ENCODE results near the gene TAL1. TPM values are rescaled to one million over a fixed set of nuclear protein-coding genes. Genes with fewer than 3 reads are reported as not detected.

The TAL1 gene
- total RNA-seq, 2 experiments from 2014 or later: not detected

GRCh38 chr1:47182676-47183235 lies 49.3 kb downstream of the TAL1 start:
- intact Hi-C loops (cut with micrococcal nuclease): no loop called here
- H3K27ac Mint-ChIP-seq: no peak overlapping the region
- H3K36me3 Mint-ChIP-seq (ENCODE audit: low read depth): no peaks in the 10 kb centered on the region
- ChIA-PET CTCF (interaction anchor here (3.1 kb wide), 1 partner anchor 11 kb away, joined by 26 read pairs; no protein-coding TSS in a partner anchor), POLR2A (no interaction called here)
- no peak overlapping the region for H3K4me3 Mint-ChIP-seq
- H3K9me3 Mint-ChIP-seq: no peaks in the 10 kb centered on the region
- ATAC-seq: no peak
- DNase-seq: no peak
- peaks cover 6% of the 10 kb centered on the region for H3K4me1 Mint-ChIP-seq (ENCODE audit: low read depth)
- peaks cover 21% of the 10 kb centered on the region for H3K27me3 Mint-ChIP-seq
- no peak for TF ChIP-seq CTCF (IDR thresholded peaks at IDR 0.05)

- Mint-ChIP-seq H3K36me3 (ENCODE audit: low read depth) (no peaks in the 10 kb centered on the region), H3K4me1 (ENCODE audit: low read depth) (peaks cover 6% of the 10 kb centered on the region), H3K27ac (no peak overlapping the region), H3K9me3 (no peaks in the 10 kb centered on the region), H3K27me3 (peaks cover 21% of the 10 kb centered on the region), H3K4me3 (no peak overlapping the region)
- ChIA-PET CTCF (interaction anchor here (1.3 to 4.8 kb wide), 4 partner anchors 8 to 81 kb away, joined by 5 to 61 read pairs (median 17); partner anchors contain the start of gene PDZK1IP1), POLR2A (no interaction called here)
- ATAC-seq (no peak), DNase-seq (no peak)
- intact Hi-C loops (cut with micrococcal nuclease): no loop called here
- no peak for TF ChIP-seq CTCF (IDR thresholded peaks at IDR 0.05)
Measured at GRCh38 chr1:47181955-47182675, 49.9 kb downstream of the TAL1 start.

GRCh38 chr1:47181095-47181954 lies 50.7 kb downstream of the TAL1 start:
- POLR2A ChIA-PET: no interaction called here
- no peak overlapping the region for H3K4me3 Mint-ChIP-seq

GRCh38 chr1:47180603-47181094 lies 51.4 kb downstream of the TAL1 start:
- ATAC-seq (no peak), DNase-seq (no peak)
- Mint-ChIP-seq H3K36me3 (ENCODE audit: low read depth) (no peaks in the 10 kb centered on the region), H3K4me3 (no peak overlapping the region), H3K9me3 (no peaks in the 10 kb centered on the region), H3K27ac (no peak overlapping the region), H3K4me1 (ENCODE audit: low read depth) (peaks cover 6% of the 10 kb centered on the region), H3K27me3 (peaks cover 23% of the 10 kb centered on the region)
- CTCF ChIA-PET: interaction anchor here (1.2 to 4.8 kb wide), 6 partner anchors 9 to 557 kb away, joined by 3 to 61 read pairs (median 8); partner anchors contain the start of gene PDZK1IP1
- POLR2A ChIA-PET: no interaction called here
- TF ChIP-seq CTCF (IDR thresholded peaks at IDR 0.05): no peak
- intact Hi-C loops (cut with micrococcal nuclease): no loop called here

More at GRCh38 chr1:47181095-47181954, 50.7 kb downstream of the TAL1 start:
- CTCF ChIA-PET: interaction anchor here (1.2 to 4.8 kb wide), 4 partner anchors 9 to 556 kb away, joined by 3 to 61 read pairs (median 6); partner anchors contain the start of gene PDZK1IP1
- no peak for TF ChIP-seq CTCF (IDR thresholded peaks at IDR 0.05)
- no peaks in the 10 kb centered on the region for H3K36me3 Mint-ChIP-seq (ENCODE audit: low read depth)
- DNase-seq: no peak
- intact Hi-C loops (cut with micrococcal nuclease): no loop called here
- peaks cover 23% of the 10 kb centered on the region for H3K27me3 Mint-ChIP-seq
- no peaks in the 10 kb centered on the region for H3K9me3 Mint-ChIP-seq
- H3K4me1 Mint-ChIP-seq (ENCODE audit: low read depth): peaks cover 6% of the 10 kb centered on the region
- H3K27ac Mint-ChIP-seq: no peak overlapping the region
- no peak for ATAC-seq

All from activated CD8-positive, alpha-beta T cell treated with anti-CD3 and anti-CD28 coated beads for 36 hours (primary cell).